SK-N-MC (cell line): ENCODE measurements around the gene SASH1.

Experiments
- EZH2 ChIP-seq: fragments of 200-600 bp; sonication (generic); IDR thresholded peaks from one replicate; pipeline ENCODE4 v1.6.1; 2017; ENCODE audit warnings: antibody characterized with exemption
- FOXP2 ChIP-seq: optimal IDR thresholded peaks from 2 replicates; pipeline ENCODE3; 2011; ENCODE audit warnings: mild to moderate bottlenecking, moderate library complexity; ENCODE audit not compliant: insufficient read depth; ENCODE audit errors: extremely low read length, control extremely low read depth
- POLR2AphosphoS5 ChIP-seq: IDR thresholded peaks from 2 replicates; pipeline ENCODE4 v1.6.1; 2012; ENCODE audit warnings: mild to moderate bottlenecking, low read depth, low read length, borderline replicate concordance

DNA sequence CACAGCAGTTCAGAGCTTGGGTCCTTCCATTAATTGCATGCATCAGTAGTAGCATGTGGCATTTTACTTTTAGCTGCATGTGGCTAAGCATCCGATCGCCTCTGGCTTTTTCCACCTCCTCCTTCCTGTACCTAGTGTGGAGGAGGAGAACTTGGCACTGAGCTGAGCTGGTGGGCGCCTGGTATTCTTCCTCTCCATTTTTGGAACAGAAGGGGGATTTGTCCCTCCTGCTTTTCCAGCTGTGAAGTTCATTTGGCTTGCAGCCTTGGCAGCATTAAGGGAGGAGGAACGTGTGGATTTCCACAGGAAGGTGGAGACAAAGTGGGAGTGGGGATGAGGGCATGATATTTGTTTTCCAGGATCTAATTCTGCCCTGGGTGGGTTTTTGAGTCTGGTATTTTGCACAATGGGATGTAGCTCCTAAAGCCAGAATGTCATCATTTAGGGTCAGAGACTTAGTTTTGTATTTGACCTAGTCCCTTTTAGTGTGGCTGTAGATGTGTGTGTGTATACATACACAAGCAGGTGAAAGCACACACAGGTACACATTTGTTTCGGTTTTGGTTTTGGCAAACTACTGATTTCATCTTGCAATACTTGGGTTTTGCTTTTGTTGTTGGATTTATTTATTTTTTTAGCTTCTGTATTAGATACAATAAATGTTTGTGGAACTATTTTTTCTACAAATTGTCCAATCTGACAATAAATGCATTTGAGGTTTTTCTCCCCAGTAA lies 90.0 kb downstream of the SASH1 start:
- no peak for TF ChIP-seq EZH2
- TF ChIP-seq POLR2AphosphoS5 = peak; percentile 49
- no peak for TF ChIP-seq FOXP2
